GM12874 (cell line): ENCODE results near the gene CCDC57.

Experiments
- CTCF ChIP-seq: IDR thresholded peaks from 2 replicates; pipeline ENCODE4 v1.5.1; 2011; ENCODE audit warnings: low read depth, mild to moderate bottlenecking, control low read depth, low read length, moderate library complexity; ENCODE audit not compliant: insufficient read depth

CCDC57 gene

GRCh38 chr17:82158825-82159224 is 53.8 kb downstream of the CCDC57 start:
- TF ChIP-seq CTCF = no peak

GRCh38 chr17:82157046-82158035 is 55.3 kb downstream of the CCDC57 start:
- TF ChIP-seq CTCF = no peak

- no peak for TF ChIP-seq CTCF
These were observed 56.2 kb downstream of the CCDC57 start for GRCh38 chr17:82156284-82156925.

GRCh38 chr17:82155606-82156005 is 57.0 kb downstream of the CCDC57 start:
- TF ChIP-seq CTCF = no peak

GRCh38 chr17:82154881-82155331 is 57.7 kb downstream of the CCDC57 start:
- TF ChIP-seq CTCF = no peak

GRCh38 chr17:82153745-82154375 is 58.8 kb downstream of the CCDC57 start:
- TF ChIP-seq CTCF = peak; percentile 91

GRCh38 chr17:82153295-82153691 is 59.3 kb downstream of the CCDC57 start:
- TF ChIP-seq CTCF = no peak
